ENCODE data around the gene MYO15A.

Gene MYO15A

DNA sequence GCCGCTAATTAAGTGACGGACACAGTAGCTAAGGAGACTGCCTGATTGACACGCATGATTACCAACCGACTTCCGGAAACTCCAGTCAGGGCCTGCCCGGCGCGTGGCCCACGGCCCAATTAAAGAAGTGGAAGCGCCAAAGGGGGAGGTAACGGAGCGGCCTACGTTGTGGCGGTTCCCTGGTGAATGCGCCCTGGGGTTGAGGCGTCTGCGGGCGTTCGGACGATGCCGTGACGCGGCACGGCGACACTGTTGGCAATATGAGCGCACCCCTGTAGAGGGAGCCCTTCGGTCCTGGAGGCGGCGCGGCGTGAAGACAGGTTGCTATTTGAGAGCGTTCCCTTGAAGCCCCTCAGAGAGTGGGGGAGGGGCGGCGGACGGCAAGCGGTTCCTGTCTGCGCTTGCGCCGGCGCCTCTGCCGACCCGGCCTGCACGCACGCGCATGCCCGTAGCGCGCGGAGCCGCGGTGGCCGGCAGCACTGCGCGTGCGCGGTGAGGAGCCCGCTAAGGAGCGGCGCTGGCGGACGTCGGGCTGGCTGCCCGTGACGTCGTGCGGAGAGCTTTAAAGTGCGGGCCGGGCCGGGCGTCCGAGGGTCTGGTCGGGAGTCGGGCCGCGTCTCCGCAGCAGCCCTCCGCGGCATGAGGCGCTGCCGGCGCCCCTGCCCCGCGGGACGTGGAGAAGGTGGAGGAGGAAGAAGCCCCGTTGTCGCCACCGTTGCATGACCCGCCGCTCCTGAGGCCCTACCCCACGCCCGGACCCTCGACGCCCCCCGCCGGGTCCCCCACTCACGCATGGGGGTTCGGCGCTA lies 75.0 kb downstream of the MYO15A start, which contains the start of gene ALKBH5:
Gene ALKBH5, plus strand, starts transcription at position 495 of the 809 bp plus-strand sequence. CDS start 416 bp downstream, outside the sequence.
- FAIRE-seq (peak; percentile 75), DNase-seq (ENCODE audit: low spot score) (peak; percentile 98)

GRCh38 chr17:18184143-18185031 lies 75.8 kb downstream of the MYO15A start:
- FAIRE-seq (no peak), DNase-seq (ENCODE audit: low spot score) (no peak)

DNA sequence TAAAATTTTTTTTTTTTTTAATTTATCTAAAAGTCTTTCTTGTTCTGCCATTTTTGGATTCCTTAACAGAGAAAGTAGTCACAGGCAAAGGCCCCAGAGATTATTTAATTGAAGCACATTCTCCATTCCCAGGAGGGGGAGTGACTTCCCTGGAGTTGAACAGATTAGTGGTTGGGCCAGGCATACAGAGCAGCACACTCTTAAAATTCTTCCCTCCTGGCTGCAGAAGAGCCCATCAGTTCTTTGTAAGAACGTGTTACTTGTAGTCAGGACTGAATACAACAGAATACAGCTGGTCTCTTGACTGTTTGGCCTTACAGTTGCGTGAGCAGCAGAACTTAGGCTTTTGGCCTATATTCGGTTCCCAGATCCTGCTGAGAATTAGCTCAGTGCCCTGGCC lies 76.8 kb downstream of the MYO15A start:
- DNase-seq (ENCODE audit: low spot score) (no peak), FAIRE-seq (no peak)

DNA sequence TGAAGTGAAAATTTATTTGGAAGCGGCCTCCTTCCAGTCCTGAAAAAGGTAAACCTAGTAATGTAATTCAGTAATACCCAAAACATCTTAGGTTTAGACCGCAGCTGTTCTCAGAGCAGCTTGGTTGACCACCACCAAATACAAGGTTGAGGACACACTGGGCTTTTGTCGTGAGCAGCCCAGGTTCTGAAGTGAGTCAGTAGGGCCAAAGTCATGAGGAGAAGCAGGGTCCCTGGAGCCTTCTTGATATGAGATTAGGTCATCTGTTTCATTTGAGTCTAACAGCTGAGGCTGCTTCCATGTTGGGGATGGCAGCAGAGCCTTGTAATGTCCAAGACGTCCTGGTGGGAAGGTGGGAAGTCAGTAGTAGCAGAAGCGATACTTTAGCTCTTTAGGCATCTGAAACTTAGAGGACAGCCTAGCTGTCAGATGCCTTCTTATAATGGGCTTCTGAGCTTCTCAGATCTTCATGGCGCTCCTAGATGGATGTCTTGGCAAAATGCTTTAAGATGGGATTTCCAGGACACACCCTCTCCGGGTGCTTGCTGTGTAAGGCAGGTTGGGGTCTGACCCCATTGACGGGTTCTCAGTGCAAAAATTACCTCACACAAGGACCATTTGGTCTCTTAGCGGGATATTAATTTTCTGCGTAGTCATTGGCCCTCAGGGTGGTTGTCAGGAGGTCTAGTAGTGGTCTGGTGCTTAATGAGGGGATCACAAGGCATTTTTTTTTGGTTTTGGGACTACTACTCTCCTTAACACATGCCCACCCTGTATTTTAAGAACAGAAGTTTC lies 77.5 kb downstream of the MYO15A start:
- FAIRE-seq (no peak), DNase-seq (ENCODE audit: low spot score) (no peak)

DNA sequence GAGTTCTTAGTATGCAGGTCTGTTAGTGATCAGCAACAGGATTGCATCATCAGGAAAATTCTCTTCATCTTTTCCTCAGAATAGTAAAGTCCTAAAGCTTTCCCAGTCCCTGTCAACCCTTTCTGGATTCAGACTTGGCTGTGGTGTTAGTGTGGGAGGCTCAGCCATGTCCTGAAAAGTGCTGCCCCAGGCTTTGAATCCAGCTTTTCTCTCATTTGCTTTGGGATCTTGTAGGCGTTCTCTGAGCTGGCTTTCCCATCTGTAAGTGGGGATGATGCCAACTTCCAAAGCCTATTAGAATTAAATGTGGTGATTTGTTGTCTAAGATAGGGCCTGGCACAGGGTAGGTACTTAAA lies 78.0 kb downstream of the MYO15A start:
- DNase-seq (ENCODE audit: low spot score) (no peak), FAIRE-seq (no peak)

DNA sequence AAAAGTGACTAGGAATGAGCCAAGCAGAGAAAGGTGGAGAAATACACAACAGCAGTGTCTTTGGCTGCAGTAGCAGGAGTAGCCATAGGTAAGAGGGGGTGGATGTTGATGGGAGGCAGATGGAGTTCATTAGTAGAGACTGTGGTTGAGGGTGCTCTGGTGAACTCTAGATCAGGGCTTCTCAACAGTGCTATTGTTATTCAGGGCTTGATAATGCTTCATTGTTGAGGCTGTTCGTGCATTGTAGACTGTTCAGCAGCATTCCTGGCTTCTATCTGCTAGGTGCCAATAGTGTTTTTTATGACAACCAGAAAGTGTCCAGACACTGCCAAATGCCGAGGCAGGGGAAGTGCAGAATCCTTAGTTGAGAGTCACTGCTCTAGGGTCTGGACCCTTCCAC lies 78.7 kb downstream of the MYO15A start:
- no peak for FAIRE-seq
- DNase-seq (ENCODE audit: low spot score), result no peak

DNA sequence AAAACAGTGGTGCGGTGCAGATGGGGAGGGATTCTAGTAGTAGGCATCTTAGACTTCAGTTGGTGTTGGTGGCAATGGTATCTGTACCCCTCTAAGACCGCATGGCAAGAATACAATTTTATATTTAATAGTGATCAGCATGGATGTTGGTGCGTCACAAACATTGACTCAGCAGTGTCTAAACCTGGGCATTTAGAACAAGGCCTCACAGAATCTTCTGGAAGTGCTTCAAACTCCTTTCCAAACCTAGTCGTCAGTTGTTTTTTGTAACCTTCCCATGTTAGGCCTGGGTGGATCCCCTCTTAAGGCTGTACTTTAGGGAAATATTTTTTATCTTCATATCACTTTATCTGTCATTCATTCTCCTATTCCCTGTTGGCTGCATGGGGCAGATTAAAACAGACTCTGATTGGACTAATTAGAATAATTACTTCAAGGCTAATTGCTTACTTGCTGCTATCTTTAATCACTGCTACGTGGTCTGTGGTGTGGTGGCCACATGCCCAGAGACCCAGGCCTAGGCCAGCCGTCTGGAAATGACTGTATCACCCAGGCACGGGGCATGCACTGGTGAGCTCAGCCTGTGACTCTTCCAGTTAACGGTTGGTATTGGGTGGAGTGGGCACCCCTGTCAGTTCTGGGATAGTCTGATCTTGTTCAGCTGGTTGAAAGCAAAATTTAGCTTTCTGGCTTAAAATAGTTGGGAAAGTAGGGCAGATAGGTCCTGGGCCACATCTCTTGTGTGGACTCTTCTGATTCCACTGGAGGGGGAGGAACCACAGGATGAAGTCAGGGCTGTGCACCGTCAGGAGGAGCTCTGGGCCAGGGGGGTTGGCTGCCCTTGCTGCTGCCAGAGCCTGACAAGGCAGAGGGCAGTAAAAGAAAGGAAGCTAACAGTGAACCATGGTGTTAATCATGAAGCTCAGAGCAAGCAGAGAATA lies 79.5 kb downstream of the MYO15A start:
- peak; percentile 72 for FAIRE-seq
- peak; percentile 76 for DNase-seq (ENCODE audit: low spot score)

DNA sequence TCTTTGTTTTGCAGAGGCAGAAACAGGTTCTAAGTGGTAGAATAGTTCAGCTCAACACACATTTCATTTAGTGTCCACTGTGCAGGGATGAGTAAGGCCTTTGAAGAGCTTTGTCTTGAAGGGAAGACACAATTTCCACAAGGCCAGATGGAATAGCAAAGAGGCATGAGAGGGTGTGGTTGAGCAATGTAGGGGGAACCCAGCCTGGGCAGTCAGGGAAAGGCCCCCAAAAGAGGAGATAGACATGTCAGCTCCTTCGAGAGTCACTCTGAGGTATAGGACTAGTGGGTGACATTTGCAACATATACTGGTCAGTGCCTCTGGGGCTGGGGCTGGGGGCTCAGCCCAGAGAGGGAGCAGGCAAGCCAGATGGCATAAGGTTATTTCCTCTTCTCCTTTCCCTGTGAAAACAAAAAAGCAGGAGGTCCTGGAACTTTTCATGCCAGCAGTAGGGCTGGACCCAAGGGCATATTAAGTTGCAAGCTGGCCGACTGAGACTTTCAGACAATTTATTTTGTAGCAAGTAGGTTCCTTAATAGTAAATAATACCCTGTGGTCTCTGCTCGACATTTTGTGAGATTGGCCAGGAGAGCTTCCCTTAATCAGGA lies 82.2 kb downstream of the MYO15A start:
- FAIRE-seq (no peak), DNase-seq (ENCODE audit: low spot score) (no peak)

GRCh38 chr17:18191236-18191667 lies 82.7 kb downstream of the MYO15A start:
- DNase-seq (ENCODE audit: low spot score) (no peak), FAIRE-seq (no peak)

DNA sequence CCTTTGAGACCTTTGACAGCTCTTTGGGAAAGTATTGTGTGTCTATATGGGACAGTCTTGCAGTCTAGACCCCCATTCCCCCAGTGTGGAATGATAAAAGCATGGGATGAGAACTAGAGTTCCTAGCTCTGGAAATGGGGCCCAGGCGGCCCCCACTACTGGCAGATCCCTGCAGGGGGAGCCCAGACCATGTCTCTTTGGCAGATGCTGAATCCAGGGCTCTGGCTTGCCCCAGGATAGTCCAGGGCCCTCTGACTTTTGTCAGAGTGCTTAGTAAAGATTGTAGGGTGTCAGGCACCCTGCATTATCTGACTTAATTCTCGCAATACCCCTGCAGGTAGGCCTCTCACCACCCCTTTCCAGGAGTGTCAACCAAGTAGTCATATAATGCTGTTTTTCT lies 83.4 kb downstream of the MYO15A start:
- DNase-seq (ENCODE audit: low spot score), result no peak
- FAIRE-seq, result no peak

- no peak for FAIRE-seq
Measured at GRCh38 chr17:18194394-18194793, 85.8 kb downstream of the MYO15A start.

DNA sequence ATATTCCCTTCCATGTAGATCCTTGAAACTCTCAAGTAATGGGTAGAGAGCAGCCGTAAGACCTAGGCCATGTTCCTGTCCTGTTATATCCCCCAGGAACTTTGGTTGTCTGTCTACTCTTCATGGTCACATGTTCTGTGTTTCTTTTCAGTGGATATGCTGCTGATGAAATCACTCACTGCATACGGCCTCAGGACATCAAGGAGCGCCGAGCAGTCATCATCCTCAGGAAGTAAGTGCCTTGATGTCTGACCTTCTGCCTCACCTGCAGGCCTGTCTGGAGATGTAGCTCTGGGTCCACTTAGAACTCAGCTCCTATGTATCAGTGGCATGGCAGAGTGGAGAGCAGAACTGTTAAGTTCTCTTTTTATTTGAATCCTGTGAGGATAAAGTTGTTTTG lies 86.2 kb downstream of the MYO15A start:
- FAIRE-seq (no peak), DNase-seq (ENCODE audit: low spot score) (no peak)

More at GRCh38 chr17:18194394-18194793, 85.8 kb downstream of the MYO15A start:
- no peak for DNase-seq (ENCODE audit: low spot score)

GRCh38 chr17:18195246-18195645 lies 86.7 kb downstream of the MYO15A start:
- no peak for DNase-seq (ENCODE audit: low spot score)
- no peak for FAIRE-seq

GRCh38 chr17:18197535-18198194 lies 89.1 kb downstream of the MYO15A start:
- FAIRE-seq (no peak), DNase-seq (ENCODE audit: low spot score) (no peak)

GRCh38 chr17:18198530-18198929 lies 90.0 kb downstream of the MYO15A start:
- no peak for DNase-seq (ENCODE audit: low spot score)
- no peak for FAIRE-seq

DNA sequence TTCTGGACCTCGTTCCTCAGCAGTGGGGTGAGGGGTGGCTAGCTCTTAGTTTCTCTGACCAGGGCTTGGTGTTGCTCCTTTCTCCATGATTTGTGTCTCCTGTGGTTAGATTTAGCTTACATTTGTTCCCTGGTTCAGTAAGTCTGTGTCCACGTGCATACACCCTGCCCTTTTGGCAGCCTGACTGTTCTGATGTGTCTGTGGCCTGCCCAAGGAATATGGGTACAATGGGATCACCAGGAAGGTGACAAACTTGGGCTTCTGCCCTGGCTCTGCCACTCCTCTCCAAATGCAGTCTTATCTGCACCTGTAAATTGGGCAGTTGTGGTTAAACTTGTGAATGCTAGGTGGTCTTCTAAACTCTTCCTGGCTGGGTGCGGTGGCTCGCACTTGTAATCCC lies 92.6 kb downstream of the MYO15A start:
- FAIRE-seq (no peak), DNase-seq (ENCODE audit: low spot score) (no peak)

- no peak for FAIRE-seq
- DNase-seq (ENCODE audit: low spot score), result no peak
Measured at GRCh38 chr17:18203308-18203707, 94.8 kb downstream of the MYO15A start.

DNA sequence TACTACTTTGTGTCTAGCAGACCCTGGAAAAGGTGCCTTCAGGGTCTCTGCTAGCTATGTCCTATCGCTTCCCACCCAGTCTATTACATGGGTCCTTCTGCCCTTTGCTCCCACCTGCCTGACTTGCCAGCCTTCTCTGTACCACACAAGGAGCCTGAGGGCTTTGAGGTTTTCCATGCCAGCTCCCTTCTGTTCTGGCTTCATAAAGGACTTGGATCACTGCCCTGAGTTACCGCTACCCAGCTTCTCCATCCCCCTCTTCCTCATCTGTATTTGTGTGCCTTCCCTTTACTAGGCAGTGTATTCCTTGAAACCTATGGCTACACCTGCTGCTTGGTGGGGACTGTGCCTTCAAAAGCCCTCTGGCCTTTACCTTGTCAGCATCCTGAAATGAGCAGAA lies 97.3 kb downstream of the MYO15A start:
- FAIRE-seq (no peak), DNase-seq (ENCODE audit: low spot score) (no peak)

- no peak for DNase-seq (ENCODE audit: low spot score)
- no peak for FAIRE-seq
Measured at GRCh38 chr17:18206962-18207361, 98.4 kb downstream of the MYO15A start.

All from RCC 7860 (cell line).